Measurements from ENCODE around the gene RBM6.
"Not testable (repeated sequence)": the region's sequence is repeated elsewhere in the genome, so short reads cannot be mapped to it uniquely, and the experiment has no call there.

The RBM6 gene

GRCh38 chr3:49994476-49994875 lies 54.5 kb downstream of the RBM6 start:
- DNase-seq, result no peak

- DNase-seq, result no peak
Observed at GRCh38 chr3:49996016-49996415, 56.1 kb downstream of the RBM6 start.

- no peak for DNase-seq
Observed at GRCh38 chr3:49997862-49998261, 57.9 kb downstream of the RBM6 start.

GRCh38 chr3:49998326-49998725 lies 58.4 kb downstream of the RBM6 start:
- DNase-seq, result no peak

- DNase-seq, result no peak
Observed at GRCh38 chr3:50001511-50001910, 61.6 kb downstream of the RBM6 start.

- DNase-seq, result no peak
Observed at GRCh38 chr3:50003216-50003615, 63.3 kb downstream of the RBM6 start.

- DNase-seq, result no peak
Observed at GRCh38 chr3:50003824-50004223, 63.9 kb downstream of the RBM6 start.

- DNase-seq, result no peak
Observed at GRCh38 chr3:50008931-50009330, 69.0 kb downstream of the RBM6 start.

- no peak for DNase-seq
Observed at GRCh38 chr3:50010959-50011358, 71.0 kb downstream of the RBM6 start.

- DNase-seq, result no peak
Observed at GRCh38 chr3:50015918-50016317, 76.0 kb downstream of the RBM6 start.

GRCh38 chr3:50028346-50028745 lies 88.4 kb downstream of the RBM6 start:
- DNase-seq, result no peak

- DNase-seq, result not testable (repeated sequence)
Observed at GRCh38 chr3:50031201-50031600, 91.3 kb downstream of the RBM6 start.

GRCh38 chr3:50044976-50045375 lies 105.0 kb downstream of the RBM6 start:
- DNase-seq, result no peak

GRCh38 chr3:50047426-50047825 lies 107.5 kb downstream of the RBM6 start:
- DNase-seq, result no peak

- DNase-seq, result no peak
Observed at GRCh38 chr3:50050361-50050760, 110.4 kb downstream of the RBM6 start.

GRCh38 chr3:50057756-50058155 lies 117.8 kb downstream of the RBM6 start:
- no peak for DNase-seq

GRCh38 chr3:50068134-50068533 lies 128.2 kb downstream of the RBM6 start:
- no peak for DNase-seq

- DNase-seq, result no peak
Observed at GRCh38 chr3:50078091-50078490, 138.1 kb downstream of the RBM6 start.

- DNase-seq, result no peak
Observed at GRCh38 chr3:50078622-50079021, 138.7 kb downstream of the RBM6 start.

GRCh38 chr3:50084951-50085350 lies 145.0 kb downstream of the RBM6 start:
- DNase-seq, result not testable (repeated sequence)

- DNase-seq, result peak; percentile 92
Observed at GRCh38 chr3:50088725-50089608, 149.0 kb downstream of the RBM6 start, which contains the start of gene RBM5. Gene RBM5 (plus strand): TSS chr3:50088919. CDS start chr3:50090435, 1,516 bp downstream.

GRCh38 chr3:50089609-50089945 lies 149.6 kb downstream of the RBM6 start:
- DNase-seq, result no peak

- DNase-seq, result no peak
Observed at GRCh38 chr3:50090984-50091383, 151.0 kb downstream of the RBM6 start.

GRCh38 chr3:50095352-50095998 lies 155.5 kb downstream of the RBM6 start:
- DNase-seq, result no peak
